ENCODE measurements around the gene HDHD5.

HDHD5 gene

GRCh38 chr22:17158568-17159503, at the start of gene HDHD5:
Gene HDHD5, minus strand, starts transcription at chr22:17159277. Its CDS starts 26 bp downstream, at chr22:17159251.
- peak; percentile 73 for DNase-seq (ENCODE audit: low spot score)

GRCh38 chr22:17205432-17205831, 46.4 kb upstream of the HDHD5 start:
- DNase-seq (ENCODE audit: low spot score), result no peak

- DNase-seq (ENCODE audit: low spot score), result no peak
Measured at GRCh38 chr22:17201285-17201945, 42.3 kb upstream of the HDHD5 start.

GRCh38 chr22:17199003-17199731, 40.1 kb upstream of the HDHD5 start:
- DNase-seq (ENCODE audit: low spot score), result peak; percentile 46

GRCh38 chr22:17198170-17199002, 39.3 kb upstream of the HDHD5 start:
- peak; percentile 47 for DNase-seq (ENCODE audit: low spot score)

- no peak for DNase-seq (ENCODE audit: low spot score)
Measured at GRCh38 chr22:17194213-17194612, 35.1 kb upstream of the HDHD5 start.

- no peak for DNase-seq (ENCODE audit: low spot score)
Measured at GRCh38 chr22:17192186-17192585, 33.1 kb upstream of the HDHD5 start.

- DNase-seq (ENCODE audit: low spot score), result no peak
Measured at GRCh38 chr22:17191163-17191784, 32.2 kb upstream of the HDHD5 start.

GRCh38 chr22:17190702-17191101, 31.6 kb upstream of the HDHD5 start:
- DNase-seq (ENCODE audit: low spot score), result no peak

GRCh38 chr22:17176715-17177114, 17.6 kb upstream of the HDHD5 start:
- DNase-seq (ENCODE audit: low spot score), result no peak

GRCh38 chr22:17172029-17172833, 13.2 kb upstream of the HDHD5 start:
- no peak for DNase-seq (ENCODE audit: low spot score)

GRCh38 chr22:17171153-17172028, 12.3 kb upstream of the HDHD5 start:
- peak; percentile 81 for DNase-seq (ENCODE audit: low spot score)

- no peak for DNase-seq (ENCODE audit: low spot score)
Measured at GRCh38 chr22:17167486-17167885, 8.4 kb upstream of the HDHD5 start.

- DNase-seq (ENCODE audit: low spot score), result no peak
Measured at GRCh38 chr22:17164392-17165024, 5.4 kb upstream of the HDHD5 start.

- no peak for DNase-seq (ENCODE audit: low spot score)
Measured at GRCh38 chr22:17162731-17163130, 3.7 kb upstream of the HDHD5 start.

GRCh38 chr22:17161991-17162390, 2.9 kb upstream of the HDHD5 start:
- no peak for DNase-seq (ENCODE audit: low spot score)

- peak; percentile 38 for DNase-seq (ENCODE audit: low spot score)
Measured at GRCh38 chr22:17159504-17159951, 451 bp upstream of the HDHD5 start.

- no peak for DNase-seq (ENCODE audit: low spot score)
Measured at GRCh38 chr22:17158176-17158567, 905 bp downstream of the HDHD5 start.

GRCh38 chr22:17157714-17158113, 1.4 kb downstream of the HDHD5 start:
- DNase-seq (ENCODE audit: low spot score), result no peak

Data from kidney capillary endothelial cell (primary cell).